PC-3 (cell line): ENCODE results near the gene RBM34.

Experiments
- CTCF ChIP-seq: fragments of 300-600 bp; sonication (generic); conservative IDR thresholded peaks from 2 replicates; pipeline ENCODE4 v1.5.1; 2017; ENCODE audit warnings: antibody characterized with exemption, low read depth, mild to moderate bottlenecking, low read length
- EZH2 ChIP-seq: fragments of 300-600 bp; sonication (generic); IDR thresholded peaks from one replicate; pipeline ENCODE4 v1.6.1; 2017; ENCODE audit warnings: antibody characterized with exemption, mild to moderate bottlenecking, low read length; ENCODE audit not compliant: unreplicated experiment
- EZH2phosphoT487 ChIP-seq: fragments of 300-600 bp; sonication (generic); IDR thresholded peaks from 2 replicates; pipeline ENCODE4 v1.6.1; 2018; ENCODE audit warnings: mild to moderate bottlenecking, antibody characterized with exemption, low read length, borderline replicate concordance

- no peak for TF ChIP-seq CTCF
- TF ChIP-seq EZH2, result no peak
- no peak for TF ChIP-seq EZH2phosphoT487
These were observed 46.1 kb upstream of the RBM34 start for GRCh38 chr1:235207209-235207565.
